ENCODE results near the gene ERBB4. TPM values are rescaled to one million over a fixed set of nuclear protein-coding genes. Genes with fewer than 3 reads are reported as not detected.

ERBB4 gene
- total RNA-seq, 2 experiments from 2014 or later: not detected

GRCh38 chr2:212488611-212489010 lies 50.0 kb downstream of the ERBB4 start:
- BruUV-seq (replicated peaks): no TSS peak
- intact Hi-C loops (cut with micrococcal nuclease; ENCODE audit: unreplicated experiment): no loop called here
- no peak overlapping the region for H3K4me2 ChIP-seq (ENCODE audit: low read length)
- H3K79me2 ChIP-seq (ENCODE audit: insufficient read depth, low read depth, low read length): no peaks in the 10 kb centered on the region
- no peak overlapping the region for H2AFZ ChIP-seq (ENCODE audit: low read length)
- ChIA-PET POLR2A (interaction anchor here (0.6 to 0.8 kb wide), 2 partner anchors 33 to 76 kb away, joined by 3 read pairs; no protein-coding TSS in a partner anchor), CTCF (ENCODE audit: unreplicated experiment) (no interaction called here)
- no peaks in the 10 kb centered on the region for H3K4me1 ChIP-seq (ENCODE audit: insufficient read depth, low read length, poor library complexity, severe bottlenecking)
- no peak overlapping the region for H3K4me3 ChIP-seq (ENCODE audit: low read depth, low read length, poor library complexity, severe bottlenecking)
- no peak overlapping the region for H3K27ac ChIP-seq (ENCODE audit: low read depth, low read length, poor library complexity, severe bottlenecking)
- DNase-seq (ENCODE audit: low spot score): no peak
- H3K9me3 ChIP-seq (ENCODE audit: low read length): no peaks in the 10 kb centered on the region
- no peaks in the 10 kb centered on the region for H4K20me1 ChIP-seq (ENCODE audit: insufficient read depth, low read length)
- H3K9me2 ChIP-seq (ENCODE audit: insufficient read depth, low read length): no peaks in the 10 kb centered on the region
- no peaks in the 10 kb centered on the region for H3K36me3 ChIP-seq (ENCODE audit: insufficient read depth, low read length)
- TF ChIP-seq CTCF (conservative IDR thresholded peaks at IDR 0.05; ENCODE audit: low read length): no peak
- no peak for TF ChIP-seq EZH2phosphoT487 (IDR thresholded peaks at IDR 0.05; ENCODE audit: borderline replicate concordance, low read depth, low read length)

GRCh38 chr2:212484563-212485080 lies 54.0 kb downstream of the ERBB4 start:
- H4K20me1 ChIP-seq (ENCODE audit: insufficient read depth, low read length): no peaks in the 10 kb centered on the region
- intact Hi-C loops (cut with micrococcal nuclease; ENCODE audit: unreplicated experiment): no loop called here
- H3K27ac ChIP-seq (ENCODE audit: low read depth, low read length, poor library complexity, severe bottlenecking): no peak overlapping the region
- no peaks in the 10 kb centered on the region for H3K4me1 ChIP-seq (ENCODE audit: insufficient read depth, low read length, poor library complexity, severe bottlenecking)
- no peak for TF ChIP-seq EZH2phosphoT487 (IDR thresholded peaks at IDR 0.05; ENCODE audit: borderline replicate concordance, low read depth, low read length)
- TF ChIP-seq CTCF (conservative IDR thresholded peaks at IDR 0.05; ENCODE audit: low read length): no peak
- no peak overlapping the region for H3K4me3 ChIP-seq (ENCODE audit: low read depth, low read length, poor library complexity, severe bottlenecking)
- no peaks in the 10 kb centered on the region for H3K36me3 ChIP-seq (ENCODE audit: insufficient read depth, low read length)
- no peaks in the 10 kb centered on the region for H3K9me2 ChIP-seq (ENCODE audit: insufficient read depth, low read length)
- CTCF ChIA-PET (ENCODE audit: unreplicated experiment): no interaction called here
- POLR2A ChIA-PET: no interaction called here
- H3K79me2 ChIP-seq (ENCODE audit: insufficient read depth, low read depth, low read length): no peaks in the 10 kb centered on the region
- no peak overlapping the region for H2AFZ ChIP-seq (ENCODE audit: low read length)
- H3K9me3 ChIP-seq (ENCODE audit: low read length): no peaks in the 10 kb centered on the region
- no TSS peak for BruUV-seq (replicated peaks)
- H3K4me2 ChIP-seq (ENCODE audit: low read length): no peak overlapping the region
- no peak for DNase-seq (ENCODE audit: low spot score)

DNA sequence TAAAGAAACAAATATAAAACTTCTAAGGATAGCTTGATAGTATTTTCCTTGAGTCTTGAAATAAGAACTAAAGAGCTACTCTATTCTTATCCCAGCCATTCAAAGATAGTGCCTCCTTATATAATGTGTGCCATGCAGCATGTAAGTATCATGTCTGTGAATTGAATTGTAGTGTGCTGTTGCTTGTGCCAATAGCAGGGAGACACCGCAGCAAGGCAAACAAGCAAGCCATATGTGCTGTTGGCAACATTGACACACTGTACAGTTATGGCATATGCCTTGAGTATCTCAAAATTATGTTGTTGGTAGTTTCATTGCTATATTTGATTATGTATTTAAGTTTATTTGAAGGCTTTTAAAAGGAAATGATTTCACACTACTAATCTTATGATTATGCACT lies 58.2 kb downstream of the ERBB4 start:
- Histone ChIP-seq H3K4me3 (ENCODE audit: low read depth, low read length, poor library complexity, severe bottlenecking) (no peak overlapping the region), H3K36me3 (ENCODE audit: insufficient read depth, low read length) (no peaks in the 10 kb centered on the region), H3K27ac (ENCODE audit: low read depth, low read length, poor library complexity, severe bottlenecking) (no peak overlapping the region), H4K20me1 (ENCODE audit: insufficient read depth, low read length) (no peaks in the 10 kb centered on the region), H3K9me2 (ENCODE audit: insufficient read depth, low read length) (no peaks in the 10 kb centered on the region), H3K4me2 (ENCODE audit: low read length) (no peak overlapping the region), H2AFZ (ENCODE audit: low read length) (no peak overlapping the region), H3K9me3 (ENCODE audit: low read length) (no peaks in the 10 kb centered on the region), H3K79me2 (ENCODE audit: insufficient read depth, low read depth, low read length) (no peaks in the 10 kb centered on the region), H3K4me1 (ENCODE audit: insufficient read depth, low read length, poor library complexity, severe bottlenecking) (no peaks in the 10 kb centered on the region)
- TF ChIP-seq CTCF (conservative IDR thresholded peaks at IDR 0.05; ENCODE audit: low read length) (no peak), EZH2phosphoT487 (IDR thresholded peaks at IDR 0.05; ENCODE audit: borderline replicate concordance, low read depth, low read length) (no peak)
- no peak for DNase-seq (ENCODE audit: low spot score)
- intact Hi-C loops (cut with micrococcal nuclease; ENCODE audit: unreplicated experiment): no loop called here
- POLR2A ChIA-PET: interaction anchor here (0.7 kb wide), 1 partner anchor 10 kb away, joined by 3 read pairs; no protein-coding TSS in a partner anchor
- no TSS peak for BruUV-seq (replicated peaks)
- CTCF ChIA-PET (ENCODE audit: unreplicated experiment): no interaction called here
